ENCODE results near the gene TTC21A.

TTC21A gene

GRCh38 chr3:39098473-39099000 is 8.9 kb upstream of the TTC21A start:
- in situ Hi-C loops (cut with HindIII; ENCODE audit: low sequenced_read_pairs): no loop called here

GRCh38 chr3:39099242-39099641 is 8.2 kb upstream of the TTC21A start:
- in situ Hi-C loops (cut with HindIII; ENCODE audit: low sequenced_read_pairs): no loop called here

DNA sequence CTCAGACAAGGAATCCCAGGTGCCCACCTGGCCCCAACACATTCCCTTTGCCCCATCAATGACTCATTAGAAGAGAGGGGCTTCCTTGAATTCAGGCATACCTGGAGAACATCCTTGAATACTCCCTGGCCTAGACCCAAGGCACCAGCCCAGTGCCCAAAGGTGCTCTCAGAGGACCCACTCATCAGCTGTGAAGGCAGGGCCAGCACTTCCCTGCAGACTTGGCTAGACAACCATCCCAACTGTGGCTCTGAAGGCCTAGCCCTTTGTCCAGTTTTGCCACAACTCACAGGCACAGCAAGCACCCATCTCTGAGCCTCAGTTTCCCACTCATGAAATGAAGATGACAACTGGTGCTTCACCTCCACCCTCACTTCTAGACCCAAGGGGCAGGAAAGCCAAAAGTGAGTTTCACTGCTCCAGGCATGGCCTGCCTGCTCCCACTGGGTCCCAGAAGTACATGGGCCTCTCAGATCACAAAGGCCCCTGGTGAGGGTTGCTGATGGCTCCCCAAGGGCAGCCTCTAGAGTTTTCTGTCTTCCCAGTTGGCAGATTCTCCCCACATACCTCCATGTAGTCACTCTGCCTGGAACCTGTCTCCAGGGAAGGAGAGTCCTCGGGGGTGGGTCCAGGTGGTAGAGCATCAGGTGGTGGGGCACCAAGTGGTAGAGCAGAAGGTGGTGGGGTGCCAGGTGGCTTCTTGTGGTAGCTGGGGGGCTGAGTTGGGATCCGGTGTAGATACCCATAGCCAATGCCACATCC is 7.6 kb upstream of the TTC21A start:
- in situ Hi-C loops (cut with HindIII; ENCODE audit: low sequenced_read_pairs): no loop called here

- in situ Hi-C loops (cut with HindIII; ENCODE audit: low sequenced_read_pairs): no loop called here
These were observed 7.0 kb upstream of the TTC21A start for GRCh38 chr3:39100500-39100886.

DNA sequence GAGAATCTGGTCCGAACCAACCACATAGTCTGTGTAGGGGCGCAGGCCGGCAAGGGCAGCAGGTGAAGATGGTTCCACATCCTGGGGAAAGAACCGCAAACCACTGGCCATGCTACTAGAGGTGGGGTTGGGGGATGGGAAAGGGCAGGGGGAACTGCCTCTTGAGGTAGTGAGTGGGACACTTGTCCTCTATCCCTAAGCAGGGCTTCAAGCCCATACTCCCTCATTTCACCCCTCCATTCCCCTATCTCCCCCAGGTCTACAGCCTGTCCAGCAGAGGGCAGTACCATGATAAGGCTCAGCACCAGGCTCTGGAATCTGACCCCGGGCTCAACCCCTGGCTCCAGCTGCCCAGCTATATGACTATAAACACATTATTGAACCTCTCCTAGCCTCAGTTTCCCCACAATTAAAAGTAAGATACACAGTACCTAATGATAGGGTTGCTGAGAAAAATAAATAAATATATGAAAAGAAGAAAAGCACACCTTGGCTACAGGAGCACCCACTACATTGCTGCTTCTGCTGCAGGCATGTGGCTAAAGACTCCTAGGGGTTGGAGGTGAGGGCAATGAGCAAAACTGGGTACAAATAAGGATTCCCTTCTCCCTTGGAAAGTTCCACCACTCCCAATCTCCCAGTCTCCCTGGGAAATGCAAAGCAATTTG is 6.3 kb upstream of the TTC21A start:
- in situ Hi-C loops (cut with HindIII; ENCODE audit: low sequenced_read_pairs): no loop called here

DNA sequence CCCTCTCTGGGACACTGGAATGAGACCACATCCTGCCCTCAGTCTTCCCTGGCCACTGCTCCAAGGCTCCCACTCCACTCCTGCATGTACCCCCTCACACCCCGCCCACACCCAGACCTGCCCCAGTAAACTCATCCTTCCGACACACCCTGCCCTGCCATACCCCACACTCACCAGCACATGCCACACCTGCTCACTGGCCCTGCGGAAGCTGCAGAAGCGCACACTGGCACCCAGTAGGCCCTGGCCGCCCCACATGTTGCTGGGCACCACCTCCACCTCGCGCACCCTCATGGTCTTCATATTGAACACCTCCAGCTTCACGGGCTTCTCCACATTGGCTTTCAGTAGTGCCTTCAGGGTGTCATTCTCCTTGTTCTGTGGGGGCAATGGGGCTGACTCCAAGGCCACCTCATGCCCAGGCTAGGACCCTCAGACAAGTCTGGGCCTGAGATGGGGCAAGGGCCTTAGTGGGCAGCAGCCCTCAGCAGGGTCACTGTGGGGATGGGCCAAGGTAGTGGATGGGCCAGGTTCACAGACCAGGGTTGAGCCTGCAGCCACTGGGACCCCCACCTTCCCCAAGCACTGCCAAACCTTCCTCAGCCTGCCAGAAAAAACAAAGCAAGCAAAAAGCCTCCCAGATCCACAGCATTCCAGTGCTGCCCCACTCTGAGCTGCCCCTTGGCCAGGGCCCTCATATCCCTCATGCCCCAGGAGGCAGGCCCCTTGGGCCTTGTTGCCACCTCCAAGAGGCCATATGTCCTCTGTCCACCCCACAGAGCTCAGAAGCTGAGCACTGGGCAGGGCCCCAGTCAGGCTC is 4.8 kb upstream of the TTC21A start:
- in situ Hi-C loops (cut with HindIII; ENCODE audit: low sequenced_read_pairs): no loop called here

DNA sequence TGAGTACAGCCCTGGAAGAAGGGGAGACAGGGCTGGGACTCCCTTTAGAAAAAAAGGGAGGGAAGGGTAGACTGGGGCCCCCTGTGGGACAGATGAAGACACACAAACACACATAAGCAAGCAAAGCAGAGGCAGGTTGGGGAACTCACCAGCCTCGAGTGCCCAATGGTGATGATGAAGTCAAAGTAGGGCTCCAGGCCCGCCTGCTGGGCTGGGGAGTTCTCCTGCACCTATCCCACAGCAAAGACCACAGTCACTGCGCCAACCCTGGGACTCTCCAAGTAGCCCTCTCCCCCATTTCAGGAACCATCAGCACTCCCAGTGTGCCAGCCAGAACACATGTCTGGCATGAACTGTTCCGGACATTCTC is 4.2 kb upstream of the TTC21A start:
- in situ Hi-C loops (cut with HindIII; ENCODE audit: low sequenced_read_pairs): no loop called here

DNA sequence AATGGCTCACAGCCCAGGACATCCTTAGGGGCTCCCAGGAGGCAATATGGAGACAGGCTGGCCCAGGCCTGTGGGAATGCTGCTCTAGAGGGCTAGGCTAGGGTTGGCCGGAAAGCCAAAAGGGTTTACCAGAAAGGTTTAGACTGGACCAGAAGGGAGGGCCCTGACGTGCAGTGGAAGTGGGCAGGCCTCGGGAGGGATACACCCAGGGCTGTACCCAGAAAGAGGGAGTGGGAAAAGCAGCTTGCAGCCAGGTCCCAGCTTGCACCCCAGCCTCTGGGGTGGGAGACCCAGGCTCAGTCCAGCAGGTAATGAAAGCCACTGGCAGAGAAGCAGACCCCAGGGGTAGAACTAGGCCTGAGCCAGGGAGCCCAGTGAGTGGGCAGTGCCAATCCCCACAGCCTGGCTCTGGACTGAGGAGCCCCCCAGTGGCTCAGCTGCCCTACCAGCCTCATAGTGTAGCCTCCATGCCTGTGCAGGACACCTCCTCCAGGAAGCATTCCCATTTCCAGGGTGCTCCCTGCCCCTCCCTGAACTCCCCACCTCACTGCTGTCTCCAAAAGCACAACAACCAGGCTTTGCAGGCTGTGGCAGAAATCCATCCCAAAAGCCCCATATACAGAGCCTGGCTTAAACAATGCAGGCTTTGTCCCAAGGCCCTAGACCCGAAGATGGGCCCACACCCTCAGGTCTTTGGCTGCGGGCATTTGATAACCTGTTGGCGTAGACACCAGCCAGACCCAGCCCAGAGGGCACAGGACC is 3.5 kb upstream of the TTC21A start:
- in situ Hi-C loops (cut with HindIII; ENCODE audit: low sequenced_read_pairs): no loop called here

- in situ Hi-C loops (cut with HindIII; ENCODE audit: low sequenced_read_pairs): no loop called here
These were observed 2.4 kb upstream of the TTC21A start for GRCh38 chr3:39104961-39105686.

GRCh38 chr3:39105687-39106063 is 1.8 kb upstream of the TTC21A start:
- in situ Hi-C loops (cut with HindIII; ENCODE audit: low sequenced_read_pairs): no loop called here

DNA sequence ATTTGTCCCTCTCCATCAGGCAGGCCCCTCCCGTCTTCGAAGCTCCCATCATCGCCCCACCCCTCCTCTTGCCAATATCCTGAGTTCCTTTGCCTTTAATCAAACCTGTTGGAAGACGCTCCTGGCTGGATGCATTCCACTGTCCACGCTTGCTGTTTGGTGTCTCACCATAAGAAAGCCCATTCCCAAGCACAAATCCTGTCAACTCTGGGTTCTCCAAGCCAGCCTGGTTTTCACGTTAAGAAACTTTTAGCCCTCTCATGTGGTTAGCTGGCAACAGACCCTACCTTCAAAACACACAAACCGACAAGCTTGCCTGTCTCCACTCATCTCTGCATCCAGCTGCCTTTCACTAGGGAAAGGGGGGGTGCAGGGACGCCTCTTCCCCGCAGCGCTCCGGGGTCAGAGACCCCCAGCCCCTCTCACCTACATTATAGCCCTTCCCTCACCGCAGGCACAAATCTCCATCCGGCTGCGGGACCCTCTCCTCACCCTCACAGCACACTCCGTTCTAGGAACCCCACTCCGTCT is 1.1 kb upstream of the TTC21A start:
- in situ Hi-C loops (cut with HindIII; ENCODE audit: low sequenced_read_pairs): no loop called here

- in situ Hi-C loops (cut with HindIII; ENCODE audit: low sequenced_read_pairs): no loop called here
These were observed 561 bp upstream of the TTC21A start for GRCh38 chr3:39106851-39107387.

GRCh38 chr3:39108200-39108710 is 775 bp downstream of the TTC21A start:
- in situ Hi-C loops (cut with HindIII; ENCODE audit: low sequenced_read_pairs): no loop called here

DNA sequence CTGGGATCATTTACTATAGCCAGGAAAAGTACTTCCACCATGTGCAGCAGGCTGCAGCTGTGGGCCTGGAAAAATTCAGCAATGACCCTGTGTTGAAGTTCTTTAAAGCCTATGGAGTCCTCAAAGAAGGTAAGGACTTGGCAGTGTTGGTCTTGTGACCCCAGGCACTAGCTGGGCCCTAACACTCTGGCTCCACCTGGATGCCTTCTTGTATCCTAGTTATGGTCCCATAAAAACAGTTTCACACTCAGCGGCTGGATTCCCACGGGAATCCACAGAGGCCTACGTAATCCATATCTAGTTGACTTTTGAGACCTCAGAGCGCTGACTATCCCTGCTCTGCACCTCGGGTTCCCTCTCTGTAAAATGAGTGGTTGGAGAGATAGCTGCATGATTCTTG is 1.6 kb downstream of the TTC21A start:
- in situ Hi-C loops (cut with HindIII; ENCODE audit: low sequenced_read_pairs): no loop called here

- in situ Hi-C loops (cut with HindIII; ENCODE audit: low sequenced_read_pairs): no loop called here
These were observed 2.7 kb downstream of the TTC21A start for GRCh38 chr3:39110041-39110639.

DNA sequence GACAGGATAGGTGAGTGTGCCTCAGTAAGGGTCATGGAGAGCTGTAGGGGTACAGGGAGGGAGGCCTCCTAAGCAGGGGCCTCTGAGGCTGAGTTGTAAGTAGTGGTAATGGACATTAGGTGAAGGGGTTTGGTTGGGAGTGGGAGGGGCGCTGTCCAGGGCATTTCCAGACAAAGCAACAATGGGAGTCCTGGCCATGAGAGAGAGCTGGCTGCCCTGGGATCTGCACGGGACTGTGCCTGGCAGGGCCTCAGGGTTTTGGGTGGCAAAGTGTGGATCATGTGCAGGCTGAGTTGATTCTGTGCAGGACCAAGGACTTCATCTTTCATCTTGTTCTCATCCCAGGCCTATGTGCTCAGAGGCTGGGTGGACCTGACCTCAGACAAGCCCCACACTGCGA is 4.6 kb downstream of the TTC21A start:
- in situ Hi-C loops (cut with HindIII; ENCODE audit: low sequenced_read_pairs): no loop called here

- in situ Hi-C loops (cut with HindIII; ENCODE audit: low sequenced_read_pairs): no loop called here
These were observed 5.1 kb downstream of the TTC21A start for GRCh38 chr3:39112535-39112934.

GRCh38 chr3:39113291-39113690 is 5.8 kb downstream of the TTC21A start:
- in situ Hi-C loops (cut with HindIII; ENCODE audit: low sequenced_read_pairs): no loop called here

DNA sequence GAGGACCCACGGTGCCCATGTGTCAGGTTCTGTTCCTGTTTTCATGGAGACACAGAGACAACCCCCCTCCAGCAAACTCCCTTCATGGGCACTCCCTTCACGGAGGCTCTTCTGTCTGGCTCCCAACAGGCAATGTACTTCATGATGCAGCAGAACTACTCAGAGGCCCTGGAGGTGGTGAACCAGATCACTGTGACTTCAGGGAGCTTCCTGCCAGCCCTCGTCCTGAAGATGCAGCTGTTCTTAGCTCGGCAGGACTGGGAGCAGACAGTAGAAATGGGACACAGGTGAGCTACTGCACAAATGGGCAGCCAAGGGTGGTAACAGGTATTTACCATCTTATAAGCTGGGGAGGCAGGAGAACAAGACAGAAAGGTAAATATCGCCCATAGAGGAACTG is 7.0 kb downstream of the TTC21A start:
- in situ Hi-C loops (cut with HindIII; ENCODE audit: low sequenced_read_pairs): no loop called here
